A673 (cell line): ENCODE data around the gene ENOX1. TPM values are rescaled to one million over a fixed set of nuclear protein-coding genes. Genes with fewer than 3 reads are reported as not detected.

Experiments
- BruUV-seq: library from RNA; stranded (reverse); fragments of 400-500 nt; replicated peaks from 2 replicates; lab custom pipeline; 2021; lab: Mats Ljungman, UMichigan
- CTCF ChIA-PET: fragments of 300-600 bp; sonication (Branson Sonifier 250); formaldehyde crosslinking; loops from one replicate; lab custom pipeline; 2022; ENCODE audit warnings: antibody characterized with exemption; lab: Charles Lee
- POLR2A ChIA-PET: fragments of 300-600 bp; sonication (Branson Sonifier 250); formaldehyde crosslinking; loops from one replicate; lab custom pipeline; 2022; ENCODE audit warnings: antibody characterized with exemption; ENCODE audit not compliant: low non-redundant PET; lab: Charles Lee
- DNase-seq: peaks from one replicate; pipeline ENCODE4 v3.0.0-alpha.2; 2015; ENCODE audit warnings: low spot score
- H3K27ac ChIP-seq: fragments of 200-600 bp; sonication (generic); 2 replicates; pipeline ENCODE4 v1.5.1; 2016; ENCODE audit warnings: mixed run types, low read depth, mild to moderate bottlenecking, mixed read lengths, antibody characterized with exemption, low read length; ENCODE audit not compliant: poor library complexity, severe bottlenecking
- H3K27me3 ChIP-seq: fragments of 200-600 bp; sonication (generic); replicated peaks from 2 replicates; pipeline ENCODE4 v1.6.1; 2017; ENCODE audit warnings: mixed run types, low read depth, mild to moderate bottlenecking, mixed read lengths, antibody characterized with exemption, low read length; ENCODE audit not compliant: insufficient read depth, poor library complexity
- H3K36me3 ChIP-seq: fragments of 200-600 bp; sonication (generic); 2 replicates; pipeline ENCODE4 v1.6.1; 2016; ENCODE audit warnings: mixed run types, mild to moderate bottlenecking, mixed read lengths, antibody characterized with exemption, low read length; ENCODE audit not compliant: insufficient read depth, poor library complexity, severe bottlenecking
- H3K4me1 ChIP-seq: fragments of 200-600 bp; sonication (generic); 2 replicates; pipeline ENCODE4 v1.6.1; 2017; ENCODE audit warnings: mixed run types, mild to moderate bottlenecking, mixed read lengths, antibody characterized with exemption, low read length; ENCODE audit not compliant: insufficient read depth, poor library complexity, severe bottlenecking
- H3K4me3 ChIP-seq: fragments of 200-600 bp; sonication (generic); 2 replicates; pipeline ENCODE4 v1.5.1; 2016; ENCODE audit warnings: low read depth, mixed run types, mild to moderate bottlenecking, mixed read lengths, low read length; ENCODE audit not compliant: poor library complexity, severe bottlenecking
- H3K9me3 ChIP-seq: fragments of 200-600 bp; sonication (generic); 2 replicates; pipeline ENCODE4 v1.6.1; 2016; ENCODE audit warnings: mixed run types, low read depth, mild to moderate bottlenecking, mixed read lengths, antibody characterized with exemption, low read length; ENCODE audit not compliant: poor library complexity, severe bottlenecking
- EZH2 ChIP-seq: fragments of 200-600 bp; sonication (generic); IDR thresholded peaks from 2 replicates; pipeline ENCODE4 v1.6.1; 2017; ENCODE audit warnings: borderline replicate concordance, low read depth, mild to moderate bottlenecking, mixed read lengths, antibody characterized with exemption, low read length; ENCODE audit not compliant: poor library complexity, severe bottlenecking
- intact Hi-C: fragments of 100-400 bp; cut with micrococcal nuclease; formaldehyde crosslinking; loops from one replicate; pipeline ENCODE4 v1.10.0; 2022; ENCODE audit not compliant: unreplicated experiment
- total RNA-seq: library from RNA; stranded (reverse); gene quantifications from 2 replicates; pipeline ENCODE4 v1.2.3, GENCODE V29; 2021
- TF ChIP-seq, protein P1 (sequence below): fragments of 300-800, 200-600 bp; sonication (generic); conservative IDR thresholded peaks from 2 replicates; pipeline ENCODE4 v1.5.1; 2017; ENCODE audit warnings: low read depth, mild to moderate bottlenecking, antibody characterized with exemption, low read length, moderate library complexity, mixed read lengths

Gene ENOX1
- total RNA-seq, 1 experiment from 2014 or later, result 4.4 TPM

DNA sequence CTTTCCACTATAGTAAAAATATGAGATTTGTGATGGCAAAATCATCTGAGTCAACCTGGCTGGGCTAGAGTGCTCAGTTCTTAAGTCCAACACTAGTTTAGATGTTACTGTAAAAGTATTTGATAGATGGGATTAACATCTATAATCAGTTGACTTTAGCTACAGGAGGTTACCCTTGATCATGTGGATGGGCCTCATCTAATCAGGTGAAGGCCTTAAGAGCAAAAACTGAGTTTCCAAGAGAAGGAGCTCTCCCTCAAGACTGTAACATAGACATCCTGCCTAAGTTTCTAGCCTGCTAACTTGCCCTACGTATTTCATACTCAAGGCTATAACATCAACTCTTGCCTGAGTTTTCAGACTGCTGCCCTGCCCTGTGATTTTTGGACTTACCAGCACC is 132.8 kb downstream of the ENOX1 start:
- POLR2A ChIA-PET, result no interaction called here
- H3K4me3 ChIP-seq, result no peak overlapping the region
- CTCF ChIA-PET, result no interaction called here
- TF ChIP-seq, protein P1, sequence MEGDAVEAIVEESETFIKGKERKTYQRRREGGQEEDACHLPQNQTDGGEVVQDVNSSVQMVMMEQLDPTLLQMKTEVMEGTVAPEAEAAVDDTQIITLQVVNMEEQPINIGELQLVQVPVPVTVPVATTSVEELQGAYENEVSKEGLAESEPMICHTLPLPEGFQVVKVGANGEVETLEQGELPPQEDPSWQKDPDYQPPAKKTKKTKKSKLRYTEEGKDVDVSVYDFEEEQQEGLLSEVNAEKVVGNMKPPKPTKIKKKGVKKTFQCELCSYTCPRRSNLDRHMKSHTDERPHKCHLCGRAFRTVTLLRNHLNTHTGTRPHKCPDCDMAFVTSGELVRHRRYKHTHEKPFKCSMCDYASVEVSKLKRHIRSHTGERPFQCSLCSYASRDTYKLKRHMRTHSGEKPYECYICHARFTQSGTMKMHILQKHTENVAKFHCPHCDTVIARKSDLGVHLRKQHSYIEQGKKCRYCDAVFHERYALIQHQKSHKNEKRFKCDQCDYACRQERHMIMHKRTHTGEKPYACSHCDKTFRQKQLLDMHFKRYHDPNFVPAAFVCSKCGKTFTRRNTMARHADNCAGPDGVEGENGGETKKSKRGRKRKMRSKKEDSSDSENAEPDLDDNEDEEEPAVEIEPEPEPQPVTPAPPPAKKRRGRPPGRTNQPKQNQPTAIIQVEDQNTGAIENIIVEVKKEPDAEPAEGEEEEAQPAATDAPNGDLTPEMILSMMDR, result no peak
- TF ChIP-seq EZH2, result no peak
- no peak overlapping the region for H3K27ac ChIP-seq
- no peaks in the 10 kb centered on the region for H3K4me1 ChIP-seq
- intact Hi-C loops, result no loop called here
- BruUV-seq, result no TSS peak
- no peaks in the 10 kb centered on the region for H3K36me3 ChIP-seq
- no peaks in the 10 kb centered on the region for H3K9me3 ChIP-seq
- no peaks in the 10 kb centered on the region for H3K27me3 ChIP-seq
- DNase-seq, result no peak

DNA sequence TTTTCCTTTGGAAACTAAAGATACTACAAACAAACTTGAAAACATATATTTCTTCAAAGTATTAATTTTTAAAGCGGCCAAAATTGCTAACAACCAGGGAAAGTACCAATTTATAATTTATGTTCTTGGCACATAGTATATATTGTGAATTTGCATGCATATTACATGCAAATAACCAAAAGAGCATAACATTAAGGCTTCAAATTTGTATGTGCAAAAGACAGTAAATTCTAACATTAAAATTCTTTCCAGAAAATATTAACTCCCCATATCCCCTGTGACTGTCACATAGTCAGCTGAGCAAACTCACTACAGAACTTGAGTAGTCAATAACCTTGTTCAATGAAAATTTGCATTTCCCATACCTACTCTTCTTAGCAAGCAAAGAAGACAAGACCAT is 133.4 kb downstream of the ENOX1 start:
- Histone ChIP-seq H3K36me3 (no peaks in the 10 kb centered on the region), H3K27ac (no peak overlapping the region), H3K9me3 (no peaks in the 10 kb centered on the region), H3K4me3 (no peak overlapping the region), H3K4me1 (no peaks in the 10 kb centered on the region), H3K27me3 (no peaks in the 10 kb centered on the region)
- BruUV-seq, result no TSS peak
- POLR2A ChIA-PET, result no interaction called here
- TF ChIP-seq EZH2, result no peak
- TF ChIP-seq, protein P1, result no peak
- CTCF ChIA-PET, result no interaction called here
- DNase-seq, result no peak
- intact Hi-C loops, result no loop called here

DNA sequence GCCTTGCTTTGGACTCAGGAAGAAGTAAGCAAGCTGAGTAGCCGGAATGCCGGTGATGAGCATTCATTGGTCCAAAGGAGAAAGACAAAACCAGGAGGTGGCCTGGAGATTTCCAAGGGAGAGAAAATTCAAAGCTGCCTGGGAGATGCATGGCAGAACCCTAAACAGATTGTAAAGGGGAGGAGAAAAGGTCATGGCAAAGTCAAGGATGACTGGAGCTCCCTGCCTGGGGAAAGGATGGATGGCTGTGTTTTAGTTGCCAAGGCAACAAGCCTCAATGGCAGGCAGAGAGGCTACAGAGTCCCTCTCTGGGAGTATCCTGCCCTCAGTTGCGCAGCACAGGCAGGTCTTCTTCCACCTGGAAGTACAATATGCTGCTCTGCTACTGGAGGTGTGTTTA is 134.0 kb downstream of the ENOX1 start:
- no peak overlapping the region for H3K4me3 ChIP-seq
- H3K4me1 ChIP-seq, result no peaks in the 10 kb centered on the region
- no peaks in the 10 kb centered on the region for H3K9me3 ChIP-seq
- no peaks in the 10 kb centered on the region for H3K36me3 ChIP-seq
- H3K27me3 ChIP-seq, result no peaks in the 10 kb centered on the region
- DNase-seq, result no peak
- no TSS peak for BruUV-seq
- intact Hi-C loops, result no loop called here
- no peak overlapping the region for H3K27ac ChIP-seq
- POLR2A ChIA-PET, result no interaction called here
- CTCF ChIA-PET, result no interaction called here
- TF ChIP-seq, protein P1, result no peak
- no peak for TF ChIP-seq EZH2
